H1 (cell line): Measurements from ENCODE around the gene OPN1MW3.
"Not testable (repeated sequence)": the region's sequence is repeated elsewhere in the genome, so short reads cannot be mapped to it uniquely, and the experiment has no call there.

Source experiments
- CHD2 ChIP-seq: IDR thresholded peaks from 2 replicates; pipeline ENCODE4 v1.6.1; 2012; ENCODE audit warnings: low read length, improper control_type of control experiment
- EP300 ChIP-seq, 2 experiments: IDR thresholded peaks; 1 replicate in 1 of 2; 2 replicates in 1 of 2; pipeline ENCODE4 v1.6.1; 2011 to 2012; ENCODE audit warnings: low read depth in 2 of 2, low read length in 2 of 2, mild to moderate bottlenecking in 2 of 2, borderline replicate concordance in 1 of 2, inconsistent platforms in 1 of 2, moderate library complexity in 1 of 2
- EZH2 ChIP-seq: fragments of 200-600 bp; sonication (generic); IDR thresholded peaks from 2 replicates; pipeline ENCODE4 v1.7.1; 2012; ENCODE audit warnings: low read depth, mild to moderate bottlenecking, moderate library complexity, low read length, inconsistent platforms; ENCODE audit not compliant: severe bottlenecking
- FOSL1 ChIP-seq: IDR thresholded peaks from 2 replicates; pipeline ENCODE4 v1.6.1; 2011; ENCODE audit warnings: mild to moderate bottlenecking, low read depth, low read length, moderate library complexity; ENCODE audit not compliant: insufficient read depth
- GABPA ChIP-seq: IDR thresholded peaks from 2 replicates; pipeline ENCODE4 v1.6.1; 2011; ENCODE audit warnings: mild to moderate bottlenecking, low read length, moderate library complexity, borderline replicate concordance; ENCODE audit not compliant: insufficient read depth
- MAFK ChIP-seq: IDR thresholded peaks from 2 replicates; pipeline ENCODE4 v1.6.1; 2012; ENCODE audit warnings: low read depth, mild to moderate bottlenecking, improper control_type of control experiment, low read length
- POLR2AphosphoS5 ChIP-seq: IDR thresholded peaks from 2 replicates; pipeline ENCODE4 v1.6.1; 2011; ENCODE audit warnings: low read depth, low read length
- SP1 ChIP-seq: IDR thresholded peaks from 2 replicates; pipeline ENCODE4 v1.6.1; 2011; ENCODE audit warnings: low read depth, low read length
- TF ChIP-seq, protein P1 (sequence below), 3 experiments: IDR thresholded peaks; 1 replicate in 2 of 3; 2 replicates in 1 of 3; pipeline versions ENCODE4 v1.5.1 to v1.6.1; 2011; ENCODE audit warnings: low read length in 3 of 3, mild to moderate bottlenecking in 3 of 3, inconsistent platforms in 2 of 3, low read depth in 1 of 3, moderate library complexity in 1 of 3; ENCODE audit not compliant: insufficient read depth in 1 of 3; ENCODE audit errors: control extremely low read depth in 1 of 3
- TF ChIP-seq, protein P2 (sequence below): IDR thresholded peaks from 2 replicates; pipeline ENCODE4 v1.6.1; 2011; ENCODE audit warnings: low read depth, mild to moderate bottlenecking, low read length; ENCODE audit not compliant: insufficient read depth
- TF ChIP-seq, protein P3 (sequence below): IDR thresholded peaks from 2 replicates; pipeline ENCODE4 v1.6.1; 2012; ENCODE audit warnings: inconsistent platforms

DNA sequence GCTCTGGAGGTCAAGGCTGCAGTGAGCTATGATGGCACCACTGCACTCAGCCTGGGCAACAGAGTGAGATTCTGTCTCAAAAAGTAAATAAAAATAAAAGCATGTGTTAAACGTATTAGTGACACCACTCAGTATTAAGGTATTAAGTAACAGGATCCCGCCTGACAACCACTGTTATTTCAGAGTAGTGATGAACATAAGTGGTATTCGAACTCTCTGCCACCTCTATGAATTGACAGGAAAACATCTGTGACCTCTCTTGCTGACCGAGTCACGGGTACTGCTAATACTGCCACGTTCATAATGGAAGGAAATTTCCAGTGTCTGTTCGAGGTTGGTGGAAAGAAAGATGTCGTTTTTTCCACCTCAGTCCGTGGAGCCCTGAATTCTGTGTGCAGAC is 30.7 kb upstream of the OPN1MW3 start:
- TF ChIP-seq, protein P1, sequence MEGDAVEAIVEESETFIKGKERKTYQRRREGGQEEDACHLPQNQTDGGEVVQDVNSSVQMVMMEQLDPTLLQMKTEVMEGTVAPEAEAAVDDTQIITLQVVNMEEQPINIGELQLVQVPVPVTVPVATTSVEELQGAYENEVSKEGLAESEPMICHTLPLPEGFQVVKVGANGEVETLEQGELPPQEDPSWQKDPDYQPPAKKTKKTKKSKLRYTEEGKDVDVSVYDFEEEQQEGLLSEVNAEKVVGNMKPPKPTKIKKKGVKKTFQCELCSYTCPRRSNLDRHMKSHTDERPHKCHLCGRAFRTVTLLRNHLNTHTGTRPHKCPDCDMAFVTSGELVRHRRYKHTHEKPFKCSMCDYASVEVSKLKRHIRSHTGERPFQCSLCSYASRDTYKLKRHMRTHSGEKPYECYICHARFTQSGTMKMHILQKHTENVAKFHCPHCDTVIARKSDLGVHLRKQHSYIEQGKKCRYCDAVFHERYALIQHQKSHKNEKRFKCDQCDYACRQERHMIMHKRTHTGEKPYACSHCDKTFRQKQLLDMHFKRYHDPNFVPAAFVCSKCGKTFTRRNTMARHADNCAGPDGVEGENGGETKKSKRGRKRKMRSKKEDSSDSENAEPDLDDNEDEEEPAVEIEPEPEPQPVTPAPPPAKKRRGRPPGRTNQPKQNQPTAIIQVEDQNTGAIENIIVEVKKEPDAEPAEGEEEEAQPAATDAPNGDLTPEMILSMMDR (IDR thresholded peaks at IDR 0.05; ENCODE audit: control extremely low read depth in 1 of 3, insufficient read depth in 1 of 3, low read depth in 1 of 3, low read length in 3 of 3), result not testable (repeated sequence)
- not testable (repeated sequence) for TF ChIP-seq GABPA; EP300 (IDR thresholded peaks at IDR 0.05; ENCODE audit: borderline replicate concordance in 1 of 2, low read depth in 2 of 2, low read length in 2 of 2); FOSL1; EZH2; SP1; MAFK; POLR2AphosphoS5; CHD2
- TF ChIP-seq, protein P2, sequence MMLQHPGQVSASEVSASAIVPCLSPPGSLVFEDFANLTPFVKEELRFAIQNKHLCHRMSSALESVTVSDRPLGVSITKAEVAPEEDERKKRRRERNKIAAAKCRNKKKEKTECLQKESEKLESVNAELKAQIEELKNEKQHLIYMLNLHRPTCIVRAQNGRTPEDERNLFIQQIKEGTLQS, result not testable (repeated sequence)
- TF ChIP-seq, protein P3, sequence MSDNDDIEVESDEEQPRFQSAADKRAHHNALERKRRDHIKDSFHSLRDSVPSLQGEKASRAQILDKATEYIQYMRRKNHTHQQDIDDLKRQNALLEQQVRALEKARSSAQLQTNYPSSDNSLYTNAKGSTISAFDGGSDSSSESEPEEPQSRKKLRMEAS, result not testable (repeated sequence)
